Stimulated activated CD4-positive, alpha-beta T cell treated with anti-CD3 and anti-CD28 coated beads, Interleukin-2, amount 100 ng/mL, for 24 hours (primary cell): ENCODE data around the gene TTC39C.
"Not testable (repeated sequence)": the region's sequence is repeated elsewhere in the genome, so short reads cannot be mapped to it uniquely, and the experiment has no call there.

Source experiments
- DNase-seq, 2 donors: peaks; one replicate each; pipeline ENCODE4 v3.0.0-alpha.2; 2020

TTC39C gene

DNA sequence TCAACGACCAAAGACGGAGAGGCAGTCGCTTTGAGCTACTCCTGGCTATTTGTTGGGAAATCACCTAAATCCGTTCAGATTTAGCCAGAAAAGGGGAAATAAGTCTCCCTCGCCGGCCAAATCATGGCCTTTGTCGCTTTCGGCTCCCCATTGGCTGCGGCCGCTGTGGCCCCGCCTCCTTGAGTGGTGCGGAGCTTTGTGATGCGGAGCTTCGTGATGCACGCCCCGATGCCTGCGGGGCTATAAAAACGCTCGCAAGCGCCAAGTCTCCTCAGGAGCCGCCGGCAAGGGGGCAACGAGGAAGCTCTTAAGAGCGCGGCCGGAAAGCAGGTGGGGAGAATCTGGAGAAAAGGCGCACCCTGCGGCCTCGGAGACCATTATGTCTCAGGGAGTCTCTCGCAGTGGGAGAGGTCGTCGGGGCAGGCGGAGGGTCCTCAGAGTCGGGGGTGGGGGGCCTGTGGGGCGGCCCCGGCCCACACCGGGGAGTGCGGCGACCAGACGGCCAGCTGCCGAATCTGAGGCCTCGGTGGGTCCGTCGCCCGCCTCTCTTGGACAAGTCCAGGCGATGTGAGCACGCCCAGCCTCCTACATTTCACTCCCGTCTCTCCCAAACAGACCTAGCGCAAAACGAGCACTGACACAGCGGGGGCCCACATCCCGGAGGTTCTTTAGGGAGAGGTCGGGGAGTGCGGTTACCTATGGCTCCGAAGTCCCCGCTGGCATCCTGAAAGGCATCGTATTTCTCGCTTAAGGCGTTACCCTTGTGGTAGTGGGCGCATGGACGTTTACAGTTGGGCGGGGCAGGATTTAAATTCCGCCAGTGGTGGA lies 124.4 kb downstream of the TTC39C start, which contains the start of gene CABYR:
CABYR (plus strand) TSS at position 274 of the 828 bp plus-strand sequence. CDS start 4,053 bp downstream, outside the sequence.
- peak; percentile 79 to 80 for DNase-seq

DNA sequence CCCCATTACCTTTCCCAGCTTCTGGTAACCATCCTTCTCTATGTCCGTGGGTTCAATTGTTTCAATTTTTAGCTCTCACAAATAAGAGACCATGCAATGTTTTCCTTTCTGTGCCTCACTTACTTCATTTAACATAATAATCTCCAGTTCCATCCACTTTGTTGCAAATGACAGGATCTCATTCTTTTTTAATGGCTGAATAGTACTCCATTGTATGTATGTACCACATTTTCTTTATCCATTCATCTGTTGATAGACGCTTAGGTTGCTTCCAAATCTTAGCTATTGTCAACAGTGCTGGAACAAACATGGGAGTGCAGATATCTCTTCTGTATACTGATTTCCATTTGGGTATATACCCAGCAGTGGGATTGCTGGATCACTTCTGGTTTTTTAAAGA lies 126.1 kb downstream of the TTC39C start:
- DNase-seq, result no peak

DNA sequence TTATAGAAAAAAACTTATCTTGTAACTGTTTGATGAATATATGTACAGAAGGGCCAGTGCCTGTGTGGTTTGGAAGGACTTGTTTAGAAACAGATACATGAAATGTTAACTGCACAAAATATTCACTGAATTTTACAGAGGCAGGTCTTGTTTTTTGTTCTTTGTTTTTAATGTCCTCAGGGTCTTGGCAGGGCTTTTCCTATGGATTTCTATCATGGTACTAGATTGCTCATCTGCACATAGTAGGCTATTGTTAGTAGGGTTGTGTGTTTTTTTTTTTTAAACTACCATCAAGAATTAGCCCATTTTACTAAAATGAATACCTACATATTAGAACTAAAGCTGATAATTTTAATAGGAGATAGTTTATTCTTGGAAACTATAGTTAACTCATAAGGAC lies 127.8 kb downstream of the TTC39C start:
- DNase-seq, result no peak

DNA sequence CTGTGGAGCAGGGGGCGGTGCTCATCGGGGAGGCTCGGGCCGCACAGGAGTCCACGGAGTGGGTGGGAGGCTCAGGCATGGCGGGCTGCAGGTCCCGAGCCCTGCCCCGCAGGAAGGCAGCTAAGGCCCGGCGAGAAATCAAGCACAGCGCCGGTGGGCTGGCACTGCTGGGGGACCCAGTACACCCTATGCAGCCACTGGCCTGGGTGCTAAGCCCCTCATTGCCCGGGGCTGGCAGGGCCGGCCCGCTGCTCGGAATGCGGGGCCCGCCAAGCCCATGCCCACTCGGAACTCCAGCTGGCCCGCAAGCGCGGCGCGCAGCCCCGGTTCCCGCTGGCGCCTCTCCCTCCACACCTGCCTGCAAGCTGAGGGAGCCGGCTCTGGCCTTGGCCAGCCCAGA lies 135.0 kb downstream of the TTC39C start:
- DNase-seq, result not testable (repeated sequence)

DNA sequence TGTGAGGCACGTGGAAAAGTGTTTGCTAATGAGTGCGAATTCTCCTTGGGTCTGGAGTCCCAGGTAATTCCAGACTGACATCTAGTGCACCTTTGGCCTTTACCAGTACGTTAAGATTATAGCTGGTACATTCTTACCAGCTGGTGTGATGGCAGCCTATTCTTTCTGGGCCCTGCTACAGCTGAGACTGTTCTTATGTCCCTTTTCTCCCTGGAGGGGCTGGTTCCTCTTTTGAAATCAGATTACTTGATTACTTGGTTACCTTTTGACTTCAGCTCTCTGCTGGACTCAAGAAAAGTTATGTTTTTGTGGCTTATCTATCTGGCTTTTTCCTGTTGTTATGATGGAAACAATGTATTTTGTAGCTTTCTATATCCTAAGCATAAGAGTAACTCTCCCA lies 138.8 kb downstream of the TTC39C start:
- DNase-seq, result no peak

DNA sequence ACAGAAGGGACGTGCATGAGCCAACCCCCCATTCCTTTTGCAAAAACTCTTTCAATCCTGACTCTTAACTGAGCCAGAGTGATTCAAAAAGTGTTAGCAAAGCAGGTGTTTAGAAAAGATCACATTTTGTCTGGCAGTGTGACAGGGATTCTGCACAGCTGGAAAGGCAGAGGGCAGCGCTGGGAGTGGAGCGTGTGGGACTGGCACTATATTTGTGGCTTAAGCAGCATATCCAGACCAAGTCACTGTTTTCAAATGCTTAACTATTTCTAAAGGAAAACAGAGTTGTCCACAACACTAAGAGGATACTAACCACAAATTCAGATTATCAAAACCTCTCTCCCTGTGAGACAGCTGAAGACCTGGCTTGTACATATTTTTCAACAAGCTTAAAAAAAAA lies 143.3 kb downstream of the TTC39C start:
- no peak for DNase-seq

DNA sequence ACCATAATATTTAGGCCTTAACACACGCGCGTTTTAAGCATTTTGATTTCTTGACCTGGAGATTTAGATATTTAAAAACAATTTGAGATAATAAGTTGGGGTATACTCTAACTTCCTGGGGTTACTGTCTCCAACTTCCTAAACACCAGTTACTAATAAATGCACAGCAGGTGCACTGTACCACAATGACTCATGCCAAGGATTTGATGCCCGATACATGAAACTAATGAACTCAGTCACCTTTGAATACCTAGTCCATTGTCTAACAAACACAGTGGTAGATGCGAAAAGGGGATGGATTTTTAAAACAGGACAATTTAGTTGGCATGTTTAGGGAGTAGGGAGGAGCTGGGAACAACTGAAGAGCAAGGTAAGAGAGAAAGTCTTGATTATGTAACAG lies 145.5 kb downstream of the TTC39C start:
- no peak for DNase-seq

DNA sequence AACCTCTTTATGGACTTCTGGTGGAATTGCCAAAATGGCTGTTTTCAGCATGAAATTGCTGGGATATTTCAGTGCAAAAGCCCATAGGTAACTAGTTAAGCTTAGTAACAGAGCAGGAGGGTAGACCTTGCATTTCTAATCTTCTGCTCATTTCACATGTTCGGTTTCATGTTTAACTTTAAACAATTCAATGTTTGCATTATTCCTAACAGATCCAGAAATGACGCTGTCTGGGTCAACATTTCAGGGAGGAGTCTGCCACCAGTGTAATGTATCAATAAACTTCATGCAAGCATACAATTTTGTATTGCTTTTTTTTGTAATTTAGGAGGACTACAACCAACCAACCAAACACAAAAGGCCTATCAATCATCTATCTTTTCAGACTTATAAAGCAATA lies 146.8 kb downstream of the TTC39C start:
- no peak for DNase-seq

DNA sequence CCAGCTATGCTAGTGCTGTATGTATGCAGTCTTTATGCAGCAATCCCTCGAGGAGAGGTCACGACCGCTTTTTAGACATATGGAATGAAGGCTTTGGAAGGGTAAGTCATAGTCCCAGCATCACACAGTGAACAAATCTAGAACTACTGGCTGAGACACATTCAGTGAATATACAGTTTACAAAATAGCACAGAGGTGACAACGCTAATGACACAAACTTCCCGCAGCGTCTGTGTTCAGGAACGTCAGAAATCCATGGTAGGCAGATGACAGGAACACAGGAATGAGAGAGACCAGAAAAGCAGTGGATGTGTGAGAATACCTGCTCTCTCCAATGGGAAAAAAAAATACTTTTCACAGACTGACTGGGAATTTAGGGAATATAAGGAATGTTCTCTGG lies 153.9 kb downstream of the TTC39C start:
- no peak for DNase-seq

DNA sequence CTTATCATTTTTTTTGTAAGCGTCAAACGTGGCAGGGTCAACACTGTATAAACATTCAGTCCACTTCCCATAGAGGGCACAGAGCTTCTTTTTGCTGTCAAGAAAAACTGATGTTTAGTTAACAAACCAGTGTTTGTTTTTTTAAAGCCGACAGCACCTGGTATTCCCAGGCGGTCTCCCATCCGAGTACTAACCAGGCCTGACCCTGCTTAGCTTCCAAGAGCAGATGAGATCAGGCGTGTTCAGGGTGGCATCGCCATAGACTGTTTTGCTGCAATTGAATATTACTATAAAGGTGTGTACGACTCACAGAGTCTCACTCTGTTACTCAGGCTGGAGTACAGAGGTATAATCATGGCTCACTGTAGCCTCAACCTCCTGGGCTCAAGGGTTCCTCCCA lies 155.8 kb downstream of the TTC39C start:
- DNase-seq, result no peak

DNA sequence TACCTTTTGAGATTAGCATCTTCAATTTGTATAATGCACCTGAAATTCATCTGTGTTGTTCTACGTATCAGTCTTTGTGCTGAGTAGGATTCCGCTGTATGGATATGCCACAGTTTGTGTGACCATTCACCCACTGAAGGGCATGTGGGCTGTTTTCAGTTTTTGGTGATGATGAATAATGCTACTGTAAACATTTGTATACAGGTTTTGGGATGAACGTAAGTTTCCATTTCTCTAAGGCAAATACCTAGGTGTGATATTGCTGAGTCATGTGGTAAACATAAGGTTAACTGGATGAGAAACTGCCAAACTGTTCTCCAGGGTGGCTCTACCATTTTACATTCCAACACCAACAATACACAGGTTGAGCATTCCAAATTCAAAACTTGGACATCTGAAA lies 159.4 kb downstream of the TTC39C start:
- DNase-seq, result no peak

DNA sequence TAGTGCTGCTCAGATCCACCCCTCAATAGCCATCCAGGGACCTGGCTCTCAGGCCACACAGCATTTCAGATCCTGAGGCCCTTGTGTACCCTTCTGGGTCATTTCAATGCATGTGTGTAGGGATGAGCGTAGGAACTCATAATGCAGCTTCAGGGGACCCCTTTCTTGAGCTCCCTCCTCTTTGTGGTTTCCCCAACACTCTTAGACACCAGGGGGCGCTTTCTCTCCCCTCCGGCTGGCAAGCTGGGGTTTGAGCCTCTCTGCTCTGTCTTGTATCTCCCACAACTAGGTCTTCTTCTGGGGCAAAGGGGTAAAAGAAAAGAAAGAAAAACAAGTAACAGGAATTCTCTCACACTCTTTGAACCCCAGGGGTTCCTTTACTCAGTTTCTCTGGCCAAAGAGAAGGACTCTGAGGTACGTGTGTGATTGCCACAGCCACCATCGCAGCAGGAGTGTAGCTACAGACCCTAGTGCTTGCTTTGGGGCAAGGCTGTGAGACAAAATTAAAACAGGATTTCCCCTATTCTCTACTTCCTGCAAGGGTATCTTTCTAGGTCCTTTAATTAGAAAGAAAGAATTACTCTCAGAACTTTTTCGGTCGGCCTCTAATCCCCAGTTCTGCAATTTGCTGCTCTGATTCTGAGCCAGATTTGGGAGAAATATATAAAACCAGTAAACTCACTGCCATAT lies 162.3 kb downstream of the TTC39C start:
- peak; percentile 59 to 63 for DNase-seq

DNA sequence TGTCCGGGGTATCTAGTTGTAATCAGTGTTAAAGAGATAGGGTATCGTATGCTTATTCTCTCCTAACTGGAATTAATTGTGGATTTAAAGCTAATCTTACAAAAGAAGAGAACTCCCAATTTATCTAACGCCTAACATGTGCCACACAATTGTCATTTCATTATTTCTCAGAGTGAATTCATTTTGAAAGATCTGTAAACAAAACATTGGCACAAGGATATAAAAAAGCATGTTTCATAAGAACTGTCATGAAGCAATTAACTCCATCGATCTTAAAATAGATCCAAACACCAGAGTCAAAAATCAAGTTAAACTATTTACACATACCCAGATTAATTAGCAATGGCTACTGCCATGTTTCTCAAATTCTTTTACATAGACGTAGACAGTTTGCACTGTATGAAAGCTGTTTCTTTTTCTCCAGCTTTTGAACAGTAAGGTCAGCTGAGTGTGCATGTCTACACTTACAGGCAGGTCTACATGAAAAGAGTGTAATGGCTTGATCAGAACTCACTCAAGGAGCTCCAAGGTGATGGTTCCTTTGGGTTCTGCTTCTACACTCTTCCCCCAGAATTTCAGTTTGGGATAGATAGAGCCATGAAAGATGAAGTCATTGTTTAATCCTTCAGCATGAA lies 163.1 kb downstream of the TTC39C start:
- DNase-seq, result no peak

DNA sequence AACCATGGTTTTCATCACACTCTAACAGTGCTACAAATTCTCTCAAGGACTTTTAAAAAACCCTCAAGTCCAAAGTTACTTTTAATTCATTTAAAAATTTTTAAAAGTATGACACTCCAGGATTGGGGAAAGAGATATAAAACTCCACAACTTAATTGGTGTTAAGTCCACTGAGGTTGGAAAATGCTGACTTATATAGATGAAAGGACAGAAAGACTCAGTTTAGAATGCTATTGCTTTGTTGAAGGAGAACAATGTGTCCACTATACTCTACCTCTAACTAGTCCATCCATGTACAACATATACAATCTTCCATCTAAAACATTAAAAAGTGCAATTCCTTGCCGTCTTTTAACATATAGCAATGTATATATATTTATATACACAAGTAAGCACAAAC lies 165.5 kb downstream of the TTC39C start:
- no peak for DNase-seq

DNA sequence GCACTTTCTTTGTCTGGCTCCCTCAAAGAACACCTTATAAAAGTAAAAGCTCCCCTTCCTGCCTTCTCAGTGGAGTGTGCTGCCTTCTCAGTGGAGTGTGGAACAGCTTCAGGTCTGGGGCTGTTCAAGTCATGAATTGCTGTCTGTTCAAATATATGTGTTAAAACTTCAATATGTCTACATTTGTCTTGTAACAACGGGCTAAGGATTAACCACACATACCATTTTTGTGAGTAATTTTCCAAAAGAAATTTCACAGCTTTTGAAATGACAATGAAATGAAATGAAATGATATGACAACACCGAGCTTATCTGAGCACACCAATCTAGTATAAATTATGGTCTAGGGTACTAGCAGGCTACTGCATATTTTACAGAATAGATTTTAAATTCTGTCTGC lies 167.3 kb downstream of the TTC39C start:
- DNase-seq, result no peak
